ENCODE data around the gene HOXA5.

The HOXA5 gene

DNA sequence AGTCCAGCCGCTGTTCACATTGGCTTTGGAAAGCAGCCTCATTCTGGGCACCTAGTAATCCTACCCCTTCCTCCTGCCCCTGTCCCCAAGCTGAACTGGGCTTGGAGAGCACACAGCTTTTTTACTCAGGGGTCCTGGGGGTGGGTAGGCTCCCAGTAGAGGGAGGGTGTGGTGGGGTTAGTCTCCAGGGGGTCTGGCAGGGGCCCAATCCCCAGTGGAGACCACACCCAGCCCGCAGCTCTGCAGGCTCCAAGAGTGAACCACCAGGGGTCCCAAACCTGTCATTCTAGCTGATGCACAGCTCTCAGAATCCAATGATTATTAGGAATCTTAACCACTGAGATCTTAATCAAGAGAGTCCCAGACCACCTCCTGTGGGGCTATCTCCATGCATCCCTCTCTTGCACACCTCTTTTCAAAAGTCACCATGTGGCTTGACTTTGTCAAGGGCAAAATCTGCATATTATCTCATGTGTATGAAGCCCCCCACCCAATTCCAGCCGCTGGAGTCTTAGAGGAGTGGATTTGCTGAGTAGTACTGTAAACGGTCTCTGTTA, 38.9 kb upstream of the HOXA5 start:
- no peak for DNase-seq

GRCh38 chr7:27181795-27182275, 38.4 kb upstream of the HOXA5 start:
- no peak for DNase-seq

DNA sequence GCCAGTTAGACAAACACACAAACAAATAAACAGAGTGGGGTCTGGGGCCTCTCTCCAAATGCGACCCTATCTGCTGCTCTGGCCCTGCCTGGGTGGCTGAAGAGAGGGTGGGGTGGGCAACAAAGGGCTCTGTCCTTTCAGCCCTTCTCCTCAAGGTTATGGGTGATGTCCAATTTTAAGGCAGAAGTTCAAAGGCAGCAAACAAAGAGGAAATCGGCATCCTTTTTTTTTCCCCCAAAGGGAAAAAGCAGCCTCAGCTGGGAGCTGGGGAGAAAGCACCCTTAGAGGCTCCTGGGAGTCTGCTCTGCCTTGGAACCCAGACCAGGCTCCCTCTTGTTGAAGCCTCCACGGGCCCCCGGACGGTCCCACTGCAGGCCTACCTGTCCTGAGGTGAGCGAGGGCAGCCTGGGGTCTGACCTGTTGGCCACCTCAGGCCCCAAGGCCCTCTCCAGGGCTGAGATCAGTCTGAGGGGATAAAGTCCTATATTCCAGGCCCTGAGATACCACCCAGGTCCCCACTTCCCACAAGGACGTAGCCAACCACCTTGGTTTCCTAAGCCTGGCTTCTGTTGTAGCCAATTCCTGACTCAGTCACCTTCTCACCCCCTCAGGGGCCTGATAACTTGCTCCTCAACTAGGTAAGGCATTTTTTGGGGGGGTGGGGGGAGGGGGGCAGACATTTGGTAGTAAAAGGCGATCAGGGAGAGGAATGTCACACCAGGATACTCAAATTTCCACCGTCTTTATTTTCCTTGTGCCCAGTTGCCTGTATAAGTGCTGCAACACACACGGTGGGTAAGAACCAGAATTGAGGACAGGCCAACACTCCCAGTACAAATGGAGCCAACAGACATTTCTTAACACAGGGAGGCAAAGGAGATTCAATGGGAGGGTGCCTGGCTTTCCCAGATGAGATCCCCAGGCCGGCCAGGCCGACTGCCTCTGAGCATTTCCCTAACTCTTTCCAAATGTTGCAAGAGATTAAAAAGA, 37.2 kb upstream of the HOXA5 start:
- no peak for DNase-seq

- DNase-seq: peak; percentile 37
These were observed 36.3 kb upstream of the HOXA5 start for GRCh38 chr7:27179503-27180430.

- no peak for DNase-seq
These were observed 35.5 kb upstream of the HOXA5 start for GRCh38 chr7:27179030-27179429.

- DNase-seq: no peak
These were observed 34.9 kb upstream of the HOXA5 start for GRCh38 chr7:27178366-27178765.

GRCh38 chr7:27177795-27178320, 34.4 kb upstream of the HOXA5 start:
- DNase-seq: no peak

GRCh38 chr7:27176962-27177794, 33.7 kb upstream of the HOXA5 start:
- no peak for DNase-seq

DNA sequence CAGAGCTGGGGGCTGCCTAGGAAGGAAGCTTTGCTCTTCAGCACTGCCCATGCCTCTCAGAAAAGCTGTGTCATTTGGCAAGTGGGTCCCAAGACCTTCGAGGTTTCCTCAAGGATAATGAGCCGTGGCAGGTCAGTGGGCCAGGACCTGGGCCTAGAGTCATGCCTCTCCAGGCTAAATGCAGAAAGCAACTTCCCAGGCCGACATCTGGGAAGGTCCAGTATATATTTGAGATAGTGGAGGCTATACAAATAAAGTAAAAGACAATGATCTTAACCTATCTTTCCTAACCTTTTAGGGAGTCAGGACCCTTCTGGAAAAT, 33.0 kb upstream of the HOXA5 start:
- DNase-seq: no peak

GRCh38 chr7:27175626-27176523, 32.4 kb upstream of the HOXA5 start:
- no peak for DNase-seq

DNA sequence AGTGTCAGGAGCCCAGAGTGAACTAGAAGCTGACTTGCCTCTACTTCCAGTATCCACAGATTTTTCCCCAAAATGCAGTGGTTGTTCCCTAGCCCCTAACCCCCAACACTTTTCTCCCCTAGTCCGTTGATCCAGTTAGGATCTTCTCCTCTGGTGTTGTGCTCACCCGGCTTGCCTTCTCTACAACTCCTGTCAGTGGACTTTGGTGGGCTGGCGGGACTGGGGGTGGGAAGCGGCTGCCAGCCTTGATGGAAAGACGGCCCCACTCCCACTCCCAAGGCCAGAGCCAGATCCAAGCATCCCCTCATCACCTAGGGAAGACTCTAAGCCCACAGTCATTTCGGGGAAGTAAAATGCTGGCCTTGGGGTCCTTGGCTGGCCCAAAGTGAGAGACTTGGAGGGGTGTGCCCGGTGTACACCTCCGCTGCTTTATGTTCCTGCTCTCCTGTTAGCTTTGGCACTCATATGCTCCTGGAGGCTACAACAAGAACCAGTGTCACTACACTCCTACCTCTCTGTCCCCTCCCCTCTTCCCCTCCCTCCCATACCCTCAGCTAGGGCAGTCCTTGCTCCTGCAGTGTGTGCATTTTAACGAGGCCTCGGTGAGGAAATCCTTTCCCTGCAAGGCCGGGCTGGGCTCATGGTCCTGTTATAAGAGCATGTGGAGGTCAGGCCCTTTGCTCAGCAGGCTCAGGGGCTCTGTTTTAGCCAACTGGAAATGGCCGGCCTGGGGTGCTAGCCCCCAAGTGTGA, 31.6 kb upstream of the HOXA5 start:
- no peak for DNase-seq

DNA sequence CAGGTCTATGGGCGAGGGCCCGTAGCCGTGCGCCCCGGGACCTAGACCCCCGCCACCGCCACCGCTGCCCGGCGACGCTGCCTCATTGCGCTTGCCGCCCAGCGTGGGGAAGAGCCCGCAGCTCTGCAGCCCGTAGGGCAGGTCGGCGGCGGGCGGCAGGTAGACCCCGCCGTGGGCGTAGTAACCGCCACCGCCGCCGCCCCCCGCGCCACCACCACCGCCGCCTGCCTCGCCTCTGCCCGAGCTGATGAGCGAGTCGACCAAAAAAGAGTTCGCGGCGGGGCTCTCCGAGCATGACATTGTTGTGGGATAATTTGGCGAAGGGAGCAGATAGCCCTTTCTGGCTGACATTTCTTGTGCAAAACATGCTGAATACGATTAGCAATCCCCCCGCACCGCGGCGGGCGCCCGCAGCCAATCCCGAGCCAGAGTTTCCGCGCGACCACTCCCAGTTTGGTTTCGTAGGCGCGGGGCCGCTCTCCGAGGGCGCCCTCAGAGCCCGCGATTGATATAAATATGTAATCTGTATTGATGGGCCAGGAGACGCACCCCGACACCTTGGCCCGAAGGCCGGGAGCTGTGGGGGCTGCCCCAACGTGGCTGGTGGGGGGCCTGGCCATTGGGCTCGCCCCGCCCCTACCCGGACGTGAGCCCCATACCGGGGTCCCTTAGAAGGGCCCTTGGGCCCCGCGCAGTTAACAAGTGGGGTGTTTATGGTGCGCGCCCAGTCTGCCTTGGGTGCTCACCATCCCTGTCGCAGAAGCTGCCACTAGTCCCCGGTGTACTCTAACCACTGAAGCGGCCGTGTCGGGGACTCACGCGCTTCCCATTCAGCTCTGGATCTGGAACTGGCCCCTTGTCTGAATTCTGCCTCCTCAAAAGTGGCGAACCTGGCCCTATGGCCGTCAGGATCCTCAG, 30.7 kb upstream of the HOXA5 start, which contains the start of gene HOXA10:
Gene HOXA10 (minus strand): TSS at position 365 of the 918 bp plus-strand sequence. CDS start 14 bp downstream, at position 351.
- peak; percentile 7 for DNase-seq

- DNase-seq: peak; percentile 5
These were observed 30.1 kb upstream of the HOXA5 start for GRCh38 chr7:27173511-27173955.

DNA sequence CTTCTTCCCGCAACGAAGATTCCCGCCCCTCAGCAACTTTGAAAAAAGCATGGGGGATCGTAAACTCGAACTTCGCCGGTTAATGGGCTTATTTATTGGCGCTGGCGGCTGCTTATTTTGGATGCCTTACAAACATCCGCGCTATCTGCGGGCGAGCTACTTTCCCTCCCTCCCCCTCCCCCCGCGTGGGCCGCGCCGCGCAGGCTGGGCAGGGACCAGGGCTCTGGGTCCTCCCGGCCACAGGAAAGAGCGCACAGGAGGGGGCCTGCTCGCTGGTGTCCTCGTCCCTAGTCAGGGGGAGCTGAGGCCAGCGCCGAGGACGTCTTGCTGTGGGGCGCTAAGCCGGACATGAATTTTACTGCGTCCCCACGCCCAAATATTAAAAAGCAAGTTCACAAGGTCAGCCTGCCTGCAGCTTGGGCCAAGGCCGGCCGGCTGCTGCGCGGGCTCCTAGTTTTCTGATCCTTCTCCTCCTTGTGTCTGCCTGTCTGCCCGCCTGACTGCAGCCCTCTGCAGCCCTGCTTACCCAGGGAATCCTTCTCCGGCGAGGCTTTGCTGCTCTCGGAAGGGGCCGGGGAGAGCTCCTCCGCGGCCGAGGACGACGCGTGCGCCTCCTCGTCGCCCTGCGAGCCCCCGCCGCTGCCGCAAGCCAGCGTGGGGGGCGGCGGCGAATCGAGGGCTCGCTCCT, 29.5 kb upstream of the HOXA5 start:
- DNase-seq: peak; percentile 16

DNA sequence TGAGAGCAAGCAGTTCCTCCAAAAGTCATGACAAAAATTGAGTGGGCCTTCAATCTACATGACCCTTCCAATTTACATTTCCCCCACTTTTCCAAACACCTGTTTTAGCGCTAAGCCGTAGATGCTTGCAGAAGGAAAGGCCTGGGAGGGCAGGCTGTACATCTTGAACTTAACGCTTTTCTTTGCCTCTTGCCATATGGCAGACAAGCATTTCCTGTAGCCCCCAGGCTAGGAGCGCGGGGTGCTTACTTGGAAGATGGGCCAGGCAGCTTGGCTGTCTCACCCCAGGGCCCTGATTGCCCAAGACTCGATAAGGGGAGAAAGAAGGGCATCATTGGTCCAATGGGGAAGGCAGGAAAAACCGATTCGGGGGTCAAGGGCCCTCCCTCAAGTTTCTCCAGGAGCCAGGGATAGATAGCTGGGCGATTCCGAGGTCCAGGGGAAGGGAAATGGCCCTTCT, 28.9 kb upstream of the HOXA5 start:
- no peak for DNase-seq

DNA sequence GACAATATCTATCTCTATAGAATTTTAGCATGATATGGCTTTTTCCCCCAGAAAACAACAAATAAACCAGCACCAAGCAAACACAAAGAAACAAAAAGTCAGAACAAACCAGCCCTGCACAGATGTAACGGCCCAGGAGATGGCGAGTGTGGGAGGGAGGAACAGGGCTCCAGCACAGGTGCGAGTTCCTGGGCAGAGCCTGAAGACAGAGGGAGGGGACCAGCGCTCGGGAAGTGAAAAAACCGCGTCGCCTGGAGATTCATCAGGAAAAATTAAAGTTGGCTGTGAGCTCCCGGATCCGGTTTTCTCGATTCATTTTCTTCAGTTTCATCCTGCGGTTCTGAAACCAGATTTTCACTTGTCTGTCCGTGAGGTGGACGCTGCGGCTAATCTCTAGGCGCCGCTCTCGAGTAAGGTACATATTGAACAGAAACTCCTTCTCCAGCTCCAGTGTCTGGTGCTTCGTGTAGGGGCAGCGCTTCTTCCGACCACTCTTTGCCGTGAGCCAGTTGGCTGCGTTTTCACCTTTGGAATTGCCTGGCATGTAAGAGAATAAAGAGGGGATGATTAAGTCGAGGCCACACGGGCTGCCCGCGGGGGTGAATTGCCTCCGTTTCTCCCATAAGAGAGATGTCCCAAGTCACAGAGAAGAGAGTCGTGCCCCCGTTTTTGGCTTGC, 28.3 kb upstream of the HOXA5 start:
- no peak for DNase-seq

GRCh38 chr7:27171325-27171636, 27.8 kb upstream of the HOXA5 start:
- no peak for DNase-seq
